T-helper 17 cell (primary cell): ENCODE results near the gene SLC9B1. TPM values are rescaled to one million over a fixed set of nuclear protein-coding genes. Genes with fewer than 3 reads are reported as not detected.
"Not testable (repeated sequence)": the region's sequence is repeated elsewhere in the genome, so short reads cannot be mapped to it uniquely, and the experiment has no call there.

ENCODE experiments used
- ATAC-seq: fragments of 150-1000 bp; cut with Tn5 transposase; 2 replicates; pipeline ENCODE4 v1.10.0; 2021; ENCODE audit warnings: mild to moderate bottlenecking, moderate library complexity
- DNase-seq, 3 donors: peaks; one replicate each; pipeline versions ENCODE4 v3.0.0 to v3.0.0-alpha.2; 2020 to 2021
- H3K9me3 ChIP-seq: one replicate; pipeline ENCODE4 v1.7.0; 2013; ENCODE audit warnings: low read length, mild to moderate bottlenecking; ENCODE audit not compliant: control insufficient read depth, poor library complexity, severe bottlenecking
- H3K27ac Mint-ChIP-seq: one replicate; pipeline ENCODE4 v1.8.0; 2022; ENCODE audit warnings: mild to moderate bottlenecking, moderate library complexity, mixed read lengths
- H3K27me3 Mint-ChIP-seq: one replicate; pipeline ENCODE4 v1.8.0; 2022; ENCODE audit warnings: mixed read lengths
- H3K36me3 Mint-ChIP-seq: one replicate; pipeline ENCODE4 v1.8.0; 2022; ENCODE audit warnings: low read depth, mixed read lengths
- H3K4me1 Mint-ChIP-seq: one replicate; pipeline ENCODE4 v1.8.0; 2022; ENCODE audit warnings: mild to moderate bottlenecking, mixed read lengths
- H3K4me3 Mint-ChIP-seq: one replicate; pipeline ENCODE4 v1.8.0; 2022; ENCODE audit warnings: mild to moderate bottlenecking, moderate library complexity, mixed read lengths
- total RNA-seq, 4 donors: library from RNA in 2 of 4; stranded (reverse) in 2 of 4; gene quantifications; one replicate each; pipeline ENCODE4 v1.2.3 and lab custom pipeline; 2022 to 2026

The SLC9B1 gene
- total RNA-seq, 2 donors from 2014 or later, result 1.4 to 4.6 TPM

GRCh38 chr4:103029300-103029699 lies 9.8 kb upstream of the SLC9B1 start:
- ATAC-seq (no peak), DNase-seq (no peak)
- no peaks in the 10 kb centered on the region for H3K9me3 ChIP-seq
- Mint-ChIP-seq H3K4me3 (no peak overlapping the region), H3K4me1 (peaks cover 8% of the 10 kb centered on the region), H3K36me3 (peaks cover 18% of the 10 kb centered on the region), H3K27ac (peak overlapping the region; percentile 32), H3K27me3 (no peaks in the 10 kb centered on the region)

DNA sequence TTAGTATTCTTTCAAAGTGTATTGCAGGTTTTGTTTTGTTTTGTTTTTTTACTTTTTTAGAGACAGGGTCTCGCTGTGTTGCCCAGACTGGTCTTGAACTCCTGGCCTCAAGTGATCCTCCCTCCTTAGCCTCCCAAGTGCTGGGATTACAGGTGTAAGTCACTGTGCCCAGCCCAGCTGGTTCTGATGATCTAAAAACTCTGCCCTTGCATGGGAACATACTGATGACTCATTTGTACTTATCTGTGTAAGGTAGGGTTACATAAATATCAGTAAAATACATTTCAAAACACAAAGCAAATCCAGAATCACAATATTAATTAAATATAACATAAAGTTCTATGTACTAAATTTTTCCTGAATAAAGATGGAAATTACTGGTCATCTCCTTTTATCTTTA lies 7.4 kb upstream of the SLC9B1 start:
- no peak overlapping the region for H3K4me3 Mint-ChIP-seq
- no peaks in the 10 kb centered on the region for H3K27me3 Mint-ChIP-seq
- peaks cover 18% of the 10 kb centered on the region for H3K36me3 Mint-ChIP-seq
- H3K4me1 Mint-ChIP-seq, result peaks cover 2% of the 10 kb centered on the region
- no peaks in the 10 kb centered on the region for H3K9me3 ChIP-seq
- ATAC-seq (no peak), DNase-seq (no peak)
- no peak overlapping the region for H3K27ac Mint-ChIP-seq

- Mint-ChIP-seq H3K27me3 (no peaks in the 10 kb centered on the region), H3K4me3 (no peak overlapping the region), H3K4me1 (peaks cover 3% of the 10 kb centered on the region), H3K27ac (no peak overlapping the region), H3K36me3 (peaks cover 10% of the 10 kb centered on the region)
- no peaks in the 10 kb centered on the region for H3K9me3 ChIP-seq
- no peak for ATAC-seq
- no peak for DNase-seq
Measured at GRCh38 chr4:103024996-103025395, 5.5 kb upstream of the SLC9B1 start.

GRCh38 chr4:103021120-103021519 lies 1.6 kb upstream of the SLC9B1 start:
- H3K27me3 Mint-ChIP-seq, result no peaks in the 10 kb centered on the region
- H3K9me3 ChIP-seq, result no peaks in the 10 kb centered on the region
- ATAC-seq, result no peak
- H3K4me1 Mint-ChIP-seq, result peaks cover 16% of the 10 kb centered on the region
- no peak overlapping the region for H3K4me3 Mint-ChIP-seq
- DNase-seq, result no peak
- H3K36me3 Mint-ChIP-seq, result peaks cover 6% of the 10 kb centered on the region
- peak overlapping the region; percentile 98 for H3K27ac Mint-ChIP-seq

GRCh38 chr4:103018391-103019307 lies 856 bp downstream of the SLC9B1 start:
- peak overlapping the region; percentile 98 for H3K27ac Mint-ChIP-seq
- ATAC-seq (no peak), DNase-seq (no peak)
- no peaks in the 10 kb centered on the region for H3K9me3 ChIP-seq
- H3K27me3 Mint-ChIP-seq, result no peaks in the 10 kb centered on the region
- H3K4me3 Mint-ChIP-seq, result peak overlapping the region; percentile 94
- no peaks in the 10 kb centered on the region for H3K36me3 Mint-ChIP-seq
- peaks cover 19% of the 10 kb centered on the region for H3K4me1 Mint-ChIP-seq

DNA sequence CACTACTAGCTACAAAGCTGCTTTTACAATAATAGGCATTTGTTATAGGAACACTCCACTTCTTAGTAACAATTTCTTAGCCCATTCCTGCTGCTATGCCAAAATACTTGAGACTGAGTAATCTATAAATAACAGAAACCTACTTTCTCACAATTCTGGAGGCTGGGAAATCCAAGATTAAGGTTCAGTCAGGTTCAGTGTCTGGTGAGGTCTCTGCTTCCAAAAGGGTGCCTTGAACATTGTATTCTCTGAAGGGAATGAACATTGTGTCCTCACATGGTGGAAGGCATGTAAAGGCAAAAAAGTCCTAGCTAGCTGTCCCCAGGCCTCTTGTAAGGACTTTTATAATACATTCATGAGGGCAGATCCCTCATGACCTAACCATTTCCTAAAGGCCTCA lies 7.0 kb downstream of the SLC9B1 start:
- no peak overlapping the region for H3K27ac Mint-ChIP-seq

GRCh38 chr4:103012060-103012459 lies 7.4 kb downstream of the SLC9B1 start:
- no peak for ATAC-seq
- H3K27ac Mint-ChIP-seq, result peak overlapping the region; percentile 8
- peaks cover 11% of the 10 kb centered on the region for H3K4me1 Mint-ChIP-seq
- no peaks in the 10 kb centered on the region for H3K27me3 Mint-ChIP-seq
- no peak for DNase-seq
- no peak overlapping the region for H3K4me3 Mint-ChIP-seq
- no peaks in the 10 kb centered on the region for H3K9me3 ChIP-seq
- no peaks in the 10 kb centered on the region for H3K36me3 Mint-ChIP-seq

More for the DNA sequence above, 7.0 kb downstream of the SLC9B1 start:
- DNase-seq (no peak), ATAC-seq (no peak)
- no peaks in the 10 kb centered on the region for H3K9me3 ChIP-seq
- Mint-ChIP-seq H3K36me3 (no peaks in the 10 kb centered on the region), H3K4me1 (peaks cover 11% of the 10 kb centered on the region), H3K27me3 (no peaks in the 10 kb centered on the region), H3K4me3 (no peak overlapping the region)

GRCh38 chr4:103011378-103012025 lies 8.0 kb downstream of the SLC9B1 start:
- ATAC-seq (no peak), DNase-seq (no peak)
- Mint-ChIP-seq H3K27me3 (no peaks in the 10 kb centered on the region), H3K4me3 (no peak overlapping the region), H3K4me1 (peaks cover 11% of the 10 kb centered on the region), H3K36me3 (no peaks in the 10 kb centered on the region), H3K27ac (peak overlapping the region; percentile 8)
- H3K9me3 ChIP-seq, result no peaks in the 10 kb centered on the region

DNA sequence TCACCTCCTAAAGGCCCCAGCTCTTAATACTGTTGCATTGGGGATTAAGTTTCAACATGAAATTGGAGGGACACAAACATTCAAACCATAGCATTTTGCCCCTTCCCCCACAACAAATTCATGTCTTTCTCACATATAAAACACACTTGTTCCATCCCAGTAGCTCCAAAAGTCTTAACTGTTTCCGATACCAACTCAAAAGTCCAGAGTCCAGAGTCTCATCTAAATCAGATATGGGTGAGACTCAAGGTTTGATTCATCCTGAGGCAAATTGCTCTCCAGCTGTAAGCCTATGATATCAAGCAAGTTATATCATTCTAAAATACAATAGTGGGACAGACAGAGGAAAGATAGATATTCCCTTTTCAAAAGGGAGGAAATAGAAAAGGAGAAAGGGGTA lies 8.7 kb downstream of the SLC9B1 start:
- Mint-ChIP-seq H3K27me3 (no peaks in the 10 kb centered on the region), H3K4me1 (peaks cover 11% of the 10 kb centered on the region), H3K27ac (peak overlapping the region; percentile 29), H3K4me3 (no peak overlapping the region), H3K36me3 (no peaks in the 10 kb centered on the region)
- H3K9me3 ChIP-seq, result no peaks in the 10 kb centered on the region
- DNase-seq, result no peak
- ATAC-seq, result no peak

- Mint-ChIP-seq H3K4me3 (no peak overlapping the region), H3K27ac (no peak overlapping the region), H3K36me3 (peaks cover 3% of the 10 kb centered on the region), H3K27me3 (peaks cover 6% of the 10 kb centered on the region), H3K4me1 (peaks cover 14% of the 10 kb centered on the region)
- DNase-seq (no peak), ATAC-seq (peak; percentile 94)
- H3K9me3 ChIP-seq, result no peaks in the 10 kb centered on the region
Measured at GRCh38 chr4:103008875-103009729, 10.4 kb downstream of the SLC9B1 start.

DNA sequence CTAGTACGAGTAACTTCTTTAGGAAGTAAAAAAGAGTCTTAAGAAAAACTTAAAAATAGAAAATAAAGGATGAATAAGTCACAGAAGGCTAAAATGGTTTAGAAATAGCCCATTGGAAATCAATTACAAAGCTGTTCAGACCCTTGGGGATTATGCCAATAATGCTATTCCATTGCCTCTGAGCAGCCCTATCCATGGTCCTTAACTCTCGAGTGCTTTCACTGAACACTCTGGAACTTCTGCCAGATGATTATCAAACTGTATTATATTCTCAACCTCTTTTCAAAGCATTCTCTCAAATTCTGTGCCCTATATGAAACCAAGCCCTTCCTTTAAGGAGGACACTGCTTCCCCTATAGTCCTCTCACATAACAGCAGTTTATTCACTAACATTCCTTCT lies 17.0 kb downstream of the SLC9B1 start:
- DNase-seq, result no peak
- no peaks in the 10 kb centered on the region for H3K9me3 ChIP-seq
- Mint-ChIP-seq H3K27me3 (peaks cover 14% of the 10 kb centered on the region), H3K4me3 (no peak overlapping the region), H3K36me3 (peaks cover 10% of the 10 kb centered on the region), H3K4me1 (peaks cover 4% of the 10 kb centered on the region), H3K27ac (no peak overlapping the region)
- no peak for ATAC-seq

DNA sequence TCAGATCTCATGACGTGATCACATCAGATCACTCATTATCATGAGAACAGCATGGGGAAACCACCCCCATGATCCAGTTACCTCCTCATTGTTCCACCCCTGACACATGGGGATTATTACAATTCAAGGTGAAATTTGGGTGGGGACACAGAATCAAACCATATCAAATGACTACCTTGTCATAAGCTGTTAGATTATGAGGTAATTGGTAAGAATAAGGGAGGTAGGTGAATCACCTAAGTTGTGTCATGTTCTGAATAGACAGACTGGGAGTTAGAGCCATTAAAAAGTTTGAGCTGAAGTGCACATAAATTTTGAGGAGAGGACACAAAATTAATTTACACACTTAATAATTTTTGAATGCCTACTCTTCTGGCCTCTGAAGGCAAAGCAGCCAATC lies 24.7 kb downstream of the SLC9B1 start:
- H3K36me3 Mint-ChIP-seq, result peaks cover 6% of the 10 kb centered on the region
- H3K4me1 Mint-ChIP-seq, result no peaks in the 10 kb centered on the region

DNA sequence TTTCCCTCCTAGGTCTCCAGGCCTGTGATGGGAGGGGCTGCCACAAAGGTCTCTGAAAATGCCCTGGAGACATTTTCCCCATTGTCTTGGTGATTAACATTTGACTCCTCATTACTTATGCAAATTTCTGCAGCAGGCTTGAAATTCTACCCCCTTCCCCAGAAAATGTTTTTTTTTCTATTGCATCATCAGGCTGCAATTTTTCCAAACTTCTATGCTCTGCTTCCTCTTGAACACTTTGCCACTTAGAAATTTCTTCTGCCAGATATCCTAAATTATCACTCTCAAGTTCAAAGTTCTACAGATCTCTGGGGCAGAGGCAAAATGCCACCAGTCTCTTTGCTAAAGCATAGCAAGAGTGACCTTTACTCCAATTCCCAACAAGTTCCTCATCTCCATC lies 25.5 kb downstream of the SLC9B1 start:
- H3K27me3 Mint-ChIP-seq, DNase-seq, H3K27ac Mint-ChIP-seq, H3K4me1 Mint-ChIP-seq, H3K36me3 Mint-ChIP-seq, H3K4me3 Mint-ChIP-seq, ATAC-seq, H3K9me3 ChIP-seq: not testable (repeated sequence)

More for the DNA sequence above, 24.7 kb downstream of the SLC9B1 start:
- H3K9me3 ChIP-seq, result no peaks in the 10 kb centered on the region
- Mint-ChIP-seq H3K4me3 (no peak overlapping the region), H3K27me3 (no peaks in the 10 kb centered on the region), H3K27ac (no peak overlapping the region)
- ATAC-seq (no peak), DNase-seq (no peak)
